Effector CD8-positive, alpha-beta T cell (primary cell): Measurements from ENCODE around the gene ERC1.

Experiments
- DNase-seq: peaks from one replicate; lab custom pipeline; 2025; lab: John Stamatoyannopoulos, UW

Gene ERC1

DNA sequence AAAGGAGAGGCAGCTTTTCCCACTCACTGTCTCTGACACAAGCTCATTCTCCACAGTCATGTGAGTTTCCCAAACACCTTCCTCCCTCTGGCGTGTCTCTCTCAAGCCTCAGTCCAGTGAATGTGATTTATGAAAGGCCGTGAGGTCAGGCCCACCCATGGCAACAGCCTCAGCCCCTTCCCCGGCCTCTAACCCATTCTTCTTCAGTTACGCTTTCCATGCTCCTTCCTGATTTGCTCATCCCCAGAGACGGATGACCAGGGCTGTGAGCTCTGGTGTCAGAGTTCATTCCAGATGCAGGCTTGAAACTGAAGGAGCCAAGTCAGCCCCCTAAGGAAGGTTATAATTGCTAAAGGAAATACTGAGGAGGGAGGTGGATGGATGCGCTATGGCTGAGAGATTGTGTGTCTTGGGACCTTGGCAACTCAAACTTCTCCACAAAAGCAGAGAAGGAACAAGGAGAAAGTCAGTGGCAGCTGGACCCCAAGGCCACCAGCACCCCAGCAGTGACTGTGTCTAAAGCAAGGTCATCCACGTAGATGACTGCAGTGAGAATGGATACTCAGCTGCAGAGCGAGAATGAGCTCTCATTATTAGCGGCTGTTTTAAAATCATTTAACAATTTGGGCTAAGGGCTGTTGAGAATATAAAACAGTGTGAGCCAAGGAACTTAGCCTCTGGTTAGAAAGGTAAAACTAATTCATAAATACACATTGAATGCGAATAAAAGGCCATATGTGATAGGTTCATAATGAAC is 519.2 kb downstream of the ERC1 start:
- no peak for DNase-seq

DNA sequence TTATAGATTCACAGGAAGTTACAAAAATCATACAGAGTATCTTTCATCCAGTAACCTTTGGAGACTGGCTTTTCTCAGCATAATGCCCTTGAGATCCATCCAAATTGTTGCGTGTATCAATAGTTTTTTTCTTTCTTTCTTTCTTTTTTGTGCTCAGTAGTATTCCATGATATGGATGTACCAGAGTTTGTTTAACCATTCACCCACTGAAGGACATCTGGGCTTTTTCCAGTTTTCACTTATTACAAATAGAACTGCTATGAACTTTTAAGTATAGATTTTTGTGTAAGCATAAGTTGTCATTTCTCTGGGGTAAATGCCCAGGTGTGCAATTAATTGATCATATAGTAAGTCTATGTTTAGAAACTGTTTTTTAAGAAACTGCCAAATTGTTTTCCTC is 524.0 kb downstream of the ERC1 start:
- DNase-seq, result no peak

DNA sequence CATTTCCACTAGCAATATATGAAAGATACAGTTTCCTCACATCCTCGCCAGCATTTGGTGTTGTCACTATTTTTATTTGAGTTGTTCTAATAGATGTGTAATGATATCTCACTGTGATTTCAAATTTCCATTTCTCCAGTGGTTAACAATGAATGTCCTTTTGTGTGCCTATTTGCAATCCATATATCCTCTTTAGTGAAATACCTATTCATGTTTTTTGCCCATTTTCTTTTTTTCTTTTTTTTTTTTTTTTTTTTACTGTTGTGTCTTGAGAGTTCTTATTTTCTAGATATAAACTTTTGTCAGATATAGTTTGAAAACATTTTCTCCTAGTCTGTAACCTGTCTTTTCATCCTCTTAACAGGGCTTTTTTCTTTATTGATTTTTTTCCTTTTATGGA is 524.4 kb downstream of the ERC1 start:
- DNase-seq, result no peak

DNA sequence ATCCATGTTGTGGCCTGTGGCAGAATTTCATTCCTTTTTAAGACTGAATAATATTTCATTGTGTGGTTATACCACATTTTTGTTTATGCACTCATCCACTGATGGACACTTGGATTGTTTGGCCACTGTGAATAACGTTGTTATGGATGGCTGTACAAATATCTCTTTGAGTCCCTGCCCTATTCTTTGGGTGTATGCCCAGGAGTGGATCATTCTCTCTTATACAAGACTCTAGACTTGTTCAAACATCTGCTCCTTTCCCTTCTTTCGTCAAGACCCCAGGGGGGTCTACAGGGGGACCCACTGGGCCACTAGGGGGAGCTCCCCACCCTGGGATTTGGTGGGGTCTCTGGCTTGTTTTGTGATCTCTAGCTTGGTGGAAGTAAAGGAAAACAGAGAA is 526.0 kb downstream of the ERC1 start:
- no peak for DNase-seq

DNA sequence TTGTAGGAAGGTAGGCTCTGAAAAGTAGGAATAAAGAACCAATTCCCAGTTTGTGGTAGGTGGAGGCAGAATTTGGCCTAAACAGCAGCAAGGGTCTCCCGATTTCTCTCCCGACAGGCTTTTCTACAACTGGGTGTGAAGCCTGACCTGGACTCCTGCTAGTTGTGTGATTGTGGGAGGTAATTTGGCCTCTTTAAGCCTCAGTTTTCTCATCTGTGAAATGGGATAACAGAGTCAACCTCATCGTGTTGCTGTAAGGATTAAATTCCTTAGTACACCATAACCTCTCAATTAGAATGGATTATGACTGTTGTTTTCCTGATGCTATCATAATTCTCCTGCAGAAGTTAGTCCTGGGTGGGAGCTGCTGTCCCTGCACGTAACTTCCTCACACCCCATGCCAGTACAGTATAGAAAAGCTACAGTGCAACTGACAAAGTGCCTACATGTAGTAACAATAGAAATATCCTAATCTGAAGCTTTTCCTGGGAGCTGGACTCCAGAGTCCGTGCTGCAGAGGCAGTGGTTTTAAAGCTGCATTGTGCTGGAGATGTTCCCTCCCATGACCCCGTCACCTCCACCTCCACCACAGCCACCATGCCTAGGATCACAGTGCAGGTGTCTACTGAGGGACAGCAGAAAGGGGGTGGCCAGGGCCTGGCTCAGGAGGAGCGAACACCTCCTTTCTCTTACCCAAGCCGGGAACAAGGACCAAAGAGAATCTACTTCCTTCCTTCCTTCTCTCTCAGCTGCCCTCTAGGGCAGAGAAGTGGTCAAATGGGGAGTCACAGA is 526.9 kb downstream of the ERC1 start:
- no peak for DNase-seq

DNA sequence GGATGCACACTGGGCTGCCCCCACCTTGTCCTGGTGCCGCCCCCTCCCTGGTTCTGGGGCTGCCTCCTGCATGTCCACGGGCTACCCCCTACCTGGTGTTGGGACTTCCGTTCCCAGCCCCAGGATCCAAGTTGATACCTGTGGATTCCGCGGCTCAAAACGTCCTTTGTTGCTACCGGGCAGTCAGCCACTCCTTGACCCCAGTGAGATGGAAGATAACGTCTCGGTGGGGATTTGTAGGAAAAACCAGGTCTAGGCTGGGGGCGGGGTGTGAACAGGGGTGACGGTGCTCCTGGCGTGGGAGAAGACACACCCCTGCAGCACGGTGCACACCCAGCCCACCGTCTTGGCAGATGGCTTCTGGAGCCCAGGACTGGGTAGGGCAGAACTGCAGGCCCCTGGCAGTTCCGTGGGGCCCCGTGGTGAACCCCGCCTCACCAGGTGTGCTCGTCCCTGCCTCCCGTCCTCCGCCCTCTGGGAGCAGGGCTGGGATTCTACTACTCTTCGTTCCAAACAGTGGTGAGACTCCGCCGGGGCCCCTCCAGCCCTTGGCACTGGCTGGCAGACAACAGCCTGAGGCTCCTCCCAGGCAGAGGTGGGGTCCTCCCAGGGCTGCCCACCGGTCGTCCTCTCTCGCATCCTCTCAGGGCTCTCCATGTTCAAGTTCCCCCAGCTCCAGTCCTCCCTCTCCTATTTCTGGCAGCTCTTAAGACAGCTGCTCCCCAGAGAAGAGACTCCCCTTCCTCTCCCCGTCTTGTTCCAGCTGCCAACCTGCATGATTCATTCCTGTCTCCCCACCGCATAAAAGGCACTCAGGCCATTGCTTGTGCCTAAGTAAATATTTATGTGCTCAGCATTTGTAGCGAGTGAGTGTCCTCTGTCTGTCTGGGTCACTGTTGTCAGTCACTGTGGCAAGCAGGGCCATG is 527.8 kb downstream of the ERC1 start:
- DNase-seq, result no peak

DNA sequence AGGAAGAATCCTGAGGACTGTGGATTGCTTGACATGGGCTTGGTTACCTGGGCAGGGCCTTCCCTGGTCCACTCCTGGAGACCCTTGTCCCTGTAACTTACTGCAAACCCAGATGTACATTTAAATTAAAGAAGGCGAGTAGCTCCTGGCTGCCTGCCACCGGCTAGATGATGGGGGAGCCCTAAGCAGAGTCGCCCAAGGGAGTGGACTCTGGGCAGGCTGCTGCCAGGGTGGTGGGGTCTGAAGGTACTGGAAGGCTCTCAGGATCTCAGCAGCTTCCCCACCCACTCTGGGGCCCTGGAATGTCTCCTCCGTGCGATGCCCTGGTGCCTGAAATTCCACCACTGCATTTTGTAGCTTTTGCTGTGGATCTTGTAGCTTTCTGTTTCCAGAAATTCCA is 528.6 kb downstream of the ERC1 start:
- no peak for DNase-seq

DNA sequence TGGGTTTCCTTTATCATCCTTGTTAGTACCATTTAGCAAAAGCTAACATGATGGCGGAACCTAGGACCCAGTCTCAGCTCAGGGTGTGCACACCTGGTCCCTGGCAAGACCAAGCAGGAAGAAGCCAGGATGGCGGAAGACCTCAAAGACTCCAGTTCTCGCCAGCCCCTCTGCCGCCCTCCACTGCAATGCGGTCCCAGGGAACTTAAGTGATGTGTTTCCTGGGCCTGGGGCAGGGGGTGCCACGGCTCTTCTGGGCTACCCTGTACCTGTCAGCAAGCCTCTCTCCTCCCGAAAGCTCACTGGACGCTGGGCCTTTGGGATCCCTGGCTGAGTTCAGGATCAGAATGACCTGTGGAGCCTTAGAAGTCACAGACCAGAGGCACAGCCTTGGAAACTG is 532.0 kb downstream of the ERC1 start:
- no peak for DNase-seq

DNA sequence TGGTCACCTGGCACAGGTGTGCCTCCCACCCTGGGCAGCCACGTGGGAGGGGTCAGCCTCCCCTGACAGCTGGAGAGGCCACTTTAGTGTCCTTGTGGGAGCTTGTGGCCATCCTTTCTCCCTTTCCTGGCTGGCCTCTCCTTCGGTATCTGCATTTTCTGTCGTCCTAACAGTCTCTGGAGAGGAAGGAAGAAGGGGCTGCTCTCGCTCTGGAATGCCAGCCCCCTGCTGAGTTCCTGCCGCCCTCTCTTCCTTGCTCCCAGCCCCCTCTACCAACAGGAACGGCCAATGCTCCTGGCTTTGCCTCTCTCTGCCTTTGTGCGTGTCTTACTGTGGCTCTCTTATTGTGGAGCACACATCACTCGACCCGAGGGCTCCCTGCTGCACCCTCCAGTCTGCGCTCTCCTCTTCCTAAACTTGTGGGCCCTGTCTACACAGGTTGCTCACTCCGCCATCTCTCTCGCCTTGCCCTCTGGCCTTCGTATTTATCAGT is 532.6 kb downstream of the ERC1 start:
- no peak for DNase-seq

DNA sequence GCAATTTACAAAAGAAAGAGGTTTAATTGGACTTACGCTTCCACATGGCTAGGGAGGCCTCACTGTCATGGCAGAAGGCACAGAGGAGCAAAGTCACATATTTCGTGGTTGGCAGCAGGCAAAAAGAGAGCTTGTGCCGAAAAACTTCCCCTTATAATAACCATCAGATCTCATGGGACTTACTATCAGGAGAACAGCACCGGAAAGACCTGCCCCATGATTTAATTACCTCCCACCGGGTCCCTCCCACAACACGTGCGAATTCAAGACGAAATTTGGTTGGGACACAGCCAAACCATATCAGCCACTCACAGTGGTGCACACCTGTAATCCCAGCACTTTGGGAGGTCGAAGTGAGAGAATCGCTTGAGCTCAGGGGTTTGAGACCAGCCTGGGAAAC is 534.8 kb downstream of the ERC1 start:
- no peak for DNase-seq

DNA sequence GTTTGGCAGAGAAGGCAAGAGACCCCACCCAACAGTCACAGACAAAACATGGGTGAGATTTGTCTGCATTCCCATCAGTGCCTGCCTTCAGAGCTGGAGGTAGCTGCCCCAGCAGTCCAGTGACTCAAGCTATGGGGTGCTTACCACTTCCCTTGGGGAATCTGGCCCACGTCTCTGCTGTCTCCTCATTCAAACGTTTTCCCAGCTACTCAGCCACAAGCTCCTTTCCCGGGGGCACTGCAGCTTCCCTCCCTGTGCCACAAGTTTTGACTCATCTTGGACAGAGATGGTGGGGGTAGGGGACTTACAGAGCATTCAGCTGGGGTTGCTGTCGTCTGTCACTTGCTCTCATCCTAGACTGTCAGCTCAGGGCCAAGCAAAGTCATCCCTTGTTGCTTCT is 536.8 kb downstream of the ERC1 start:
- DNase-seq, result no peak

DNA sequence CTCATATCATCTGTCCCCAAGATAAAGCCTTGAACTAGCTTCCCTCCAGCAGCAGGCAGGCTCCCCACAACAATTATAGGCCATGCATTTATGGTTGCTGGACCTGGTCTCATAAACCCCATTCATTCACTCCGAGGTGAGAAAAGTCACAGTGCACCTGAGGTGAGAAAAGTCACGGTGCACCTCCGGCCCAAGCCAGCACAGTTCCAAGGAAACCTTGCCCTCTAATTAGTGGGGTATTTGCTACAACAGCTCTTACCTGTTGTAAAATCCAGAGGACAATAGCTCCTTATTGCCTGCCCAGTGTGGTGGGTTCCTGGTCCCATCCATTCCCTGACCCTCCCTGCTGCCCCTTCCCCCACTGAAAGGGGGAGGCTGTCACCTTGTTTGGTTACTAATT is 537.8 kb downstream of the ERC1 start:
- DNase-seq, result no peak

DNA sequence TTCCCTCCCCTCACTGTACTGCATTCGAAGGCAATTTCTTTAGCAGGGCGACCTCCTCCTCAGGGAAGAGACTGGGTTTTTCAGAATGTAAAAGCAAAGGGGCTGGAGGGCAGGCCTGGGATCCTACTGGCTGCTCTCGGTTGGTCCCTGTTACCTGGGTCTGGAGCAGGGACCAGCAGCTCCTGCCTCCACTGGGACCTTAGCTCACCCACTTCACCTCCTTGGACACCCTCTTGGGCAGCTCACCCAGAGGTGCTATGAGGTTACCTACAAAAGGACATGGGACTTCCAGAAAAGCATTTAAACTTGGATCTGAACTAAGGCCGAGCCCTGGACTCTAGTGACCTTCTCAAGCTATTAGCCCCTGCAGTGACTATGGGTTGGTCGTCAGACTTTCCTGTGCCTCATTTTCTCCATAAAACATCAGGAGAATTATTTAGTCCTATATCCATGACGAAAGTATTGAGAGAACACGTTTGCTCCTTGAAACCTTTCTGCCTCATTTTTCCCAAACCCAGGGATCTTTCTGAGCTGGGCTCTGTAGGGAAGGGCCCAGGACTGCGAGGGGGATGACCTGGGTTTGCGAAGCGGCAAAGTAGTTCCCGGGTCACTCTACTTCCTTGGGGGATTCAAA is 538.3 kb downstream of the ERC1 start:
- DNase-seq, result no peak

DNA sequence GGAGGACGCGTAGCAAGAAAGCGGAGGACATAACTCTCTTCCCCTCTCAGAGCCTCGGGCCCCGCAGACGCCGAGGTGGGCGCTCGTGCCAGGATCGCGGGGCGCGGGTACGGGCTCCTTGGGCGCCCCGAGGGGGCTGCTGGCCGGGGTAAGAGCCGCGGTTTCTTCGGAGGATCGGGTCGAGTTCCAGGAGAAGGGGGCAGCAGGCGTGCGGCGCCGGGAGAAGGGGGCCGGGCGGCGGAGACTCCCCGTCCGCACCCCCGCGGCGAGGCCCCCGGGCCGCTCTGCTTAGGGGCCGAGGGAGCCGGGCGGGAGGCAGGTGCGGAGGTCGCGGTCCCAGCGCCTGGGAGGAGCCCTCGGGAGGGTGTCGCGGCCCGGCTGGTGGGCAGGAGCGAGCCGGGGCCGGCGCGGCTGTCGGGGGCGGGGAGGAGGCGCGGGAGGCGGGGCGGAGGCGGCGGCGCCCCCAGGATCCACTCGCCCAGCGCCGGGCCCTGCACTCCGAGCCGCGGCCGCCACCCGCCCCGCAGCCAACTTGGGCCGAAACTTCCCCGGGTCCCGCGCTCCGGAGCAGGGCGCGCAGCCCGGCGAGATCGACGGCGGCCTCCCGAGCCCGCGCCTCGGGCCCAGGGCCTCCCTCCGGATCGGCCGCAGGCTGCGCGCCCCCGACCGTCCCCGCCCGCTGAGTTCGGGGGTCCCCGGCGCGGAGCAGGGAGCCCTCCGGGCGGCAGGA is 539.0 kb downstream of the ERC1 start:
- DNase-seq, result no peak

DNA sequence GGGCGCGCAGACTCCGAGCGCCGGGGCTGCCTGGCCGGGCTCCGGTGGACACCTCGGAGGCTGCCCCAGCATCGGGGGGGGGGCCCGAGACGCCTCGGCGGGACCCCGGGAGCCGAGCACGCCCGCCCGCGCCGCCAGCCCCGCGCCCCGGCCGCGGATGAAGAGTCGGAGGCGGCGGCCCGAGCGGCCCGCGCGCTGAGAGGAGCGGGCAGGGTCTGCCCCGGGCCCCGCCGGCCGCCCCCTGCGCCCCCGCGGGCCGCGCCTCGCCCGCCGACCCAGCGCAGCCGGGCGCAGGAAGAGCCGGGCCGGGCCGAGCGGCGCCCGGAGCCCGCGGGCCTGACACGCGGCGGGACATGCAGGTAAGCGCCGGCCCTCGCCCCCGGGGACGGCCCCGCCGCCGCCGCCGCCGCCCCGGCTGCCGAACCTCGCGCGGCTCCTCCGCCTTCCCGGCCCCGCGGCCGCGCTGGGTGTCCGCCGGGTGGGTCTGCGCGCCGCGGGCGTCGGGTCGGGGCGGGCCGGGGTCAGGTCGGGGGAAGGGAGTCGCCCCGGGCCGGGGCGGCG is 539.6 kb downstream of the ERC1 start:
- no peak for DNase-seq

DNA sequence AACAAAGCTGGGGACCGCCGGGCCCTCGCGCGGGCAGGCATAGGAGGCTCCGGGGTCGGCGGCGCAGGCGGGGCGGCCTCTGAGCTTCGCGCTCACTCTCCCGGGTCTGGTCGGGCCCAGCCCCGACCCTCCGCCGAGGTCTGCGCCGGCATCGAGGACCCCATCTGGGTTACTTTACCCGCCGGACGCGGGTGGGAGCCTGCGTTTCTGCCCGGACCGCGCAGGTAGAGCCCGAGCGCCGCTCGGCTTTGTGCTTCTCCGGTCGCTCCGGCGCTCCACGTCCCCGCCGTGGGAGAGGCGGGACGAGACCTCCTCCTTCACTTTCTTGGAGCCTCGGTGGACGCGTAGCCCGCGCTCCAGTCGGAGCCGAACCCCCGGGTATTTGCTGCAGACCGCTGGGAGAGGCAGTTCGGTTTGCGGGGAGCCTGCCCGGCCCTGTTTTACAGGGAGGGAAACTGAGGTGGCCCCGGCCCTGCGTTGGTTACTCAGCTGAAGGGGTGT is 540.2 kb downstream of the ERC1 start:
- no peak for DNase-seq

DNA sequence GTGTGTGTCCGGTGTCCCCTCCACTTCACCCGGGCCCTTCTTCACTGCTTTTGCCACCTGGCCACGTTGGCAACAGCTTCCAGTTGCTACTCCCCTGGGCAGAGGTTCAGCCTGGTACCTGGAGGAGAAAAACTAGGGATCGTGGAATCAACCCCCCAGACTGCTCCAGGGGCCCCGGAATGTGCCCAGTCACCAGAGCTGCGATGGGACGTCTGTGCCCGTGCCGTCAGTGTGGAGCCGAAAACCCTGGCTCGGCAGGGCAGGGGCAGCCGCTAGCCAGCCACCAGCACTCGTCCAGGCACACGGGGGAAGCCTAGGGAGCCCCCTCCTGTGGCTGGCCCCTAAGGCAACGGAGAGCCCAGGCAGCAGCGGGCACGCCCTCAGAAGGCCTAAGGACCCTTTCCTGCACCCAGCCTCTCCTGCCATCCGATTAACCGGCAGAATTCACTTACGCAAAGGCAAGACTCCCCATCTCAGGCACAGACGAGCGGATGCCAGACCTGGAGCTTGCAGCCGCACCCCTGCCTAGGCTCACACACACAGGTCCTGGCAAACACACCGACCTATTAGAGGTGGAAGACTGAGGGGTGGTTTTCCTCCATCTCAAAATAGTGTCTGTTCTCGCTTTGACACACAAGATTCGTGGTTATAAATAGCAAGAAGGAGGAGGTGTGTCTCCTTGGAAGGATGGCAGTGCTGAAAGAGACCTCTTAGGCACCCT is 540.8 kb downstream of the ERC1 start:
- DNase-seq, result no peak

DNA sequence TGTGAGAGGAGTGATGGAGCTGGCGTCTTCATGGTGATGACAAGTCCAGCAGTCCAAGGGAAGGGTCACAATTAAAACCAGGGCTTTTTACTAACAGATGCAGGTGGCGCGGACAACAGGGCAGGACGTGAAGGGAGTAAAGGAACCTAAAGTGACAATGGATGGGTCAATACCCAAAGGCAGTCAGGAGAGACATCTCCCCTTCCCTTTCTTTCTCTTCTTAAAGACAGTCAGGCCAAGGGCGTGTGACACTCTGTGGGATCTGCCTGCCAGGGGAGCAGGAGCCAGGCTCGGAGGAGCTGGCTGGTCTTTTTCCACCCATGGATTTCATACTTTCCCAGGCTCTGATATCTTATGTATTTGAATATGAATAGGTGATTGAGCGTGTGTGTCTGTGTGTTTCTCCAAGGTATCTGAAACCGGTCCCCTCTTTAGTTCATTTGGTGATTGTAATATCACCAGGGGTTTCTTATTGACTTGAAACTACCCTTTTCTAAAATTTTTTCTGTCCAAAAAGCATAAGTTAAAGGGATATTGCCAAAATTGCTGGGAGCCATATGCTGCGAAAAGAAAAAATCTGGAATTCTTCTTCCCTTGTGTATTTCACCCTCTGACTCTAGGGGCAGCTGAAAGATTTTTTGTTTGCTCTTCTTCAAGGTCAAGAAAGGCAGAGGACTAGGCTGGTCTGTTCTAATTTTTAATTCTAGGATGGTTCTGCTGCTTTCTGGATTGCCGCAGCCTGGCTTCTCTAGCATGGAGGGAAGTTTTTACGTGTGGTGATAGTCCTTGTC is 541.5 kb downstream of the ERC1 start:
- DNase-seq, result no peak

DNA sequence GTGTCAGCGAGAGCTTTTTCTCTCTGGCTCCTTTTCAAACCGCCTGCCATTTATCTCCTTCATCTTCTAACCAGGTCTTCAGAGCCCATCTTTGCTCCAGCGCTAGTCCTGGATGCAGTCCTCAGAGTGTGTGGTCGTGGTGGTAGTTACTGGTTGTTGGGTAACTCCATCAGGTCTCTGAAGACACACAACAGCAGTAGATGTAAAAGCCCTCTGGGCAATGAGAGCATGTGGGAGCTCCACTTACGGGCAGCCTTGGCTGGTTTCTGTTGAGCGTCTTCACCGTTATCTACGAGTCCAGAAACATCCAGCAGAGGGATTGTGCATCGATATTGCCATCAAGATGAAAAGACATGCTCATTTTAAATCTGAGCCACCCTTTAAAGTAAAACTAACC is 542.2 kb downstream of the ERC1 start:
- no peak for DNase-seq
